Sigmoid colon (tissue), 4 donors: ENCODE results near the gene PLPPR3.

ENCODE experiments used
- EP300 ChIP-seq, 4 donors: sonication (generic); formaldehyde crosslinking; IDR thresholded peaks; one replicate each; pipeline ENCODE4 v1.6.1; 2017; ENCODE audit warnings: antibody characterized with exemption in 4 of 4
- POLR2A ChIP-seq, 2 donors: fragments of 450-650 bp; IDR thresholded peaks; one replicate each; pipeline ENCODE4 v1.6.1; 2016; ENCODE audit warnings: antibody characterized with exemption in 2 of 2, mild to moderate bottlenecking in 2 of 2, moderate library complexity in 2 of 2
- TF ChIP-seq, protein P1 (sequence below), 4 experiments: fragments of 450-650 bp in 3 of 4; fragments of 200-600 bp in 1 of 4; IDR thresholded peaks; one replicate each; pipeline ENCODE4 v1.5.1; 2016 to 2019; ENCODE audit warnings: antibody characterized with exemption in 4 of 4, mild to moderate bottlenecking in 3 of 4, moderate library complexity in 2 of 4

DNA sequence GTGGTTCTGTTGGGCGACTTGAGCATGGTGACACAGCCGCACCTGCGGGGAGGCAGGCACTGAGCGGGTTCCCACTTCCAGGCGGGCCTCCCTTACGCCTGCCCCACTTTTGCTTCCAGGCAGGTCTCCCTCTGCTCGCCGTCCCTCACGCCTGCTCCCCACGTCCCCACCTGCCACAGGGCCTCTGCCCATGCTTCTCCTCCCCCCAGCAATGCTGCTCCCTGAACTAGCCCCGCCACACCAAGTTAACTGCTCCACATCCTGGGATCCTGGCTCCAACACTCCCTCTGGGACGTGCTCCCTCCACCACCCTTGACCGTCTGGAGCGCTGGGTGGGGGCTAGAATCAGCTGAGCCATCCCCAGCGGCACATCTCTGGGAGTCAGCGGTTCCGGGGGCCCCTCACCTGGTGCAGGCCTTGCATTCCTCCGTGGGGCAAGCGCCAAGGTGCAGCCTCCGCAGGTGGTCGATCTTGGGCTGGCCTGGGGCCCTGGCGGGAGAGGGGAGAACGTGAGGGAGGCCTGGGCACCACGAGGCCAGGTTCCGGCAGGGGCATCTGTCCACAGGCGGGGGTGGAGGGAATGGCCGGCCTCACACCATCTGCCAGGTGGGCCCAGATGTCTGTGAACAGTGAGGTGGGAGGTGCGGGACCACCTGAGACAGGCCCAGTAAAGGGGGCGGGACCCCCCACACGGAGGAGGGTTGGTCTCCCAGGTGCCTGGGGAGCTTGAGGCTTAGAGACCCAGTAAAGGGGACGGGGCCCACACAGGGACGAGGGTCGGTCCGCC lies 46.9 kb upstream of the PLPPR3 start:
- TF ChIP-seq, protein P1, sequence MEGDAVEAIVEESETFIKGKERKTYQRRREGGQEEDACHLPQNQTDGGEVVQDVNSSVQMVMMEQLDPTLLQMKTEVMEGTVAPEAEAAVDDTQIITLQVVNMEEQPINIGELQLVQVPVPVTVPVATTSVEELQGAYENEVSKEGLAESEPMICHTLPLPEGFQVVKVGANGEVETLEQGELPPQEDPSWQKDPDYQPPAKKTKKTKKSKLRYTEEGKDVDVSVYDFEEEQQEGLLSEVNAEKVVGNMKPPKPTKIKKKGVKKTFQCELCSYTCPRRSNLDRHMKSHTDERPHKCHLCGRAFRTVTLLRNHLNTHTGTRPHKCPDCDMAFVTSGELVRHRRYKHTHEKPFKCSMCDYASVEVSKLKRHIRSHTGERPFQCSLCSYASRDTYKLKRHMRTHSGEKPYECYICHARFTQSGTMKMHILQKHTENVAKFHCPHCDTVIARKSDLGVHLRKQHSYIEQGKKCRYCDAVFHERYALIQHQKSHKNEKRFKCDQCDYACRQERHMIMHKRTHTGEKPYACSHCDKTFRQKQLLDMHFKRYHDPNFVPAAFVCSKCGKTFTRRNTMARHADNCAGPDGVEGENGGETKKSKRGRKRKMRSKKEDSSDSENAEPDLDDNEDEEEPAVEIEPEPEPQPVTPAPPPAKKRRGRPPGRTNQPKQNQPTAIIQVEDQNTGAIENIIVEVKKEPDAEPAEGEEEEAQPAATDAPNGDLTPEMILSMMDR (IDR thresholded peaks at IDR 0.05) = no peak
- TF ChIP-seq EP300 (IDR thresholded peaks at IDR 0.05) (no peak), POLR2A (IDR thresholded peaks at IDR 0.05) (no peak)
